Measurements from ENCODE around the gene NSMCE1.

The NSMCE1 gene

GRCh38 chr16:27226976-27227705 is 41.4 kb downstream of the NSMCE1 start:
- DNase-seq: no peak

GRCh38 chr16:27226476-27226875 is 42.1 kb downstream of the NSMCE1 start:
- DNase-seq: no peak

- no peak for DNase-seq
Measured at GRCh38 chr16:27225536-27226360, 42.8 kb downstream of the NSMCE1 start.

- no peak for DNase-seq
Measured at GRCh38 chr16:27224741-27225300, 43.8 kb downstream of the NSMCE1 start.

GRCh38 chr16:27224271-27224737 is 44.3 kb downstream of the NSMCE1 start:
- DNase-seq: no peak

- no peak for DNase-seq
Measured at GRCh38 chr16:27223701-27224100, 44.9 kb downstream of the NSMCE1 start.

- DNase-seq: no peak
Measured at GRCh38 chr16:27223226-27223610, 45.4 kb downstream of the NSMCE1 start.

GRCh38 chr16:27222249-27223225 is 46.0 kb downstream of the NSMCE1 start:
- DNase-seq: peak; percentile 65

GRCh38 chr16:27221576-27222248 is 46.9 kb downstream of the NSMCE1 start:
- no peak for DNase-seq

GRCh38 chr16:27220991-27221390 is 47.6 kb downstream of the NSMCE1 start:
- DNase-seq: no peak

GRCh38 chr16:27220527-27220926 is 48.0 kb downstream of the NSMCE1 start:
- no peak for DNase-seq

GRCh38 chr16:27220120-27220519 is 48.5 kb downstream of the NSMCE1 start:
- no peak for DNase-seq

GRCh38 chr16:27219161-27219560 is 49.4 kb downstream of the NSMCE1 start:
- no peak for DNase-seq

- no peak for DNase-seq
Measured at GRCh38 chr16:27218756-27219155, 49.8 kb downstream of the NSMCE1 start.

- DNase-seq: peak; percentile 80
Measured at GRCh38 chr16:27217256-27217655, 51.3 kb downstream of the NSMCE1 start.

GRCh38 chr16:27216297-27216885 is 52.2 kb downstream of the NSMCE1 start:
- DNase-seq: no peak

- no peak for DNase-seq
Measured at GRCh38 chr16:27215660-27216059, 52.9 kb downstream of the NSMCE1 start.

GRCh38 chr16:27214084-27214961 is 54.2 kb downstream of the NSMCE1 start:
- no peak for DNase-seq

- no peak for DNase-seq
Measured at GRCh38 chr16:27211026-27211425, 57.5 kb downstream of the NSMCE1 start.

GRCh38 chr16:27210174-27210573 is 58.4 kb downstream of the NSMCE1 start:
- no peak for DNase-seq

- no peak for DNase-seq
Measured at GRCh38 chr16:27209591-27209990, 59.0 kb downstream of the NSMCE1 start.

Measured in fibroblast of skin of right biceps (primary cell).